RWPE2 (cell line): ENCODE results near the gene MAN1A1.

Experiments
- ATAC-seq: fragments of 200-7000 bp; cut with Tn5 transposase; 3 replicates; pipeline ENCODE4 v1.9.1; 2021; ENCODE audit warnings: low read depth
- DNase-seq: peaks from one replicate; pipeline ENCODE4 v3.0.0-alpha.2; 2020; ENCODE audit warnings: low spot score
- H3K27ac ChIP-seq: fragments of 450-650 bp; 2 replicates; pipeline ENCODE4 v1.5.1; 2017; ENCODE audit warnings: mild to moderate bottlenecking; ENCODE audit not compliant: poor library complexity, severe bottlenecking
- H3K27me3 ChIP-seq: fragments of 250-450 bp; sonication (Bioruptor Pico); 2 replicates; pipeline ENCODE4 v1.5.1; 2021; ENCODE audit warnings: mild to moderate bottlenecking, moderate library complexity; ENCODE audit not compliant: insufficient read depth, poor library complexity, severe bottlenecking
- H3K36me3 ChIP-seq: fragments of 250-450 bp; sonication (Bioruptor Pico); 2 replicates; pipeline ENCODE4 v1.5.1; 2020; ENCODE audit warnings: low read depth, mild to moderate bottlenecking, moderate library complexity
- H3K4me1 ChIP-seq: fragments of 250-450 bp; sonication (Bioruptor Pico); 2 replicates; pipeline ENCODE4 v1.5.1; 2021; ENCODE audit warnings: mild to moderate bottlenecking, moderate library complexity; ENCODE audit not compliant: insufficient read depth, poor library complexity, severe bottlenecking
- H3K4me3 ChIP-seq: fragments of 250-450 bp; sonication (Bioruptor Pico); 2 replicates; pipeline ENCODE4 v1.5.1; 2021; ENCODE audit warnings: mild to moderate bottlenecking, moderate library complexity; ENCODE audit not compliant: severe bottlenecking
- H3K9me3 ChIP-seq: fragments of 250-450 bp; sonication (Bioruptor Pico); 2 replicates; pipeline ENCODE4 v1.5.1; 2021; ENCODE audit warnings: mild to moderate bottlenecking, moderate library complexity; ENCODE audit not compliant: severe bottlenecking
- CTCF ChIP-seq: fragments of 450-650 bp; IDR thresholded peaks from one replicate; pipeline ENCODE4 v1.5.1; 2017; ENCODE audit warnings: mild to moderate bottlenecking, moderate library complexity; ENCODE audit not compliant: poor library complexity, severe bottlenecking

The MAN1A1 gene

GRCh38 chr6:119318176-119318575 is 31.4 kb downstream of the MAN1A1 start:
- no peaks in the 10 kb centered on the region for H3K36me3 ChIP-seq
- no peak overlapping the region for H3K4me3 ChIP-seq
- H3K27ac ChIP-seq, result no peak overlapping the region
- ATAC-seq, result no peak
- no peaks in the 10 kb centered on the region for H3K4me1 ChIP-seq
- TF ChIP-seq CTCF, result no peak
- H3K9me3 ChIP-seq, result no peaks in the 10 kb centered on the region
- no peaks in the 10 kb centered on the region for H3K27me3 ChIP-seq
- DNase-seq, result no peak

- no peaks in the 10 kb centered on the region for H3K4me1 ChIP-seq
- no peaks in the 10 kb centered on the region for H3K27me3 ChIP-seq
- no peak for TF ChIP-seq CTCF
- no peak for DNase-seq
- H3K36me3 ChIP-seq, result no peaks in the 10 kb centered on the region
- no peaks in the 10 kb centered on the region for H3K9me3 ChIP-seq
- no peak overlapping the region for H3K4me3 ChIP-seq
- no peak for ATAC-seq
- H3K27ac ChIP-seq, result no peak overlapping the region
Observed at GRCh38 chr6:119317007-119317406, 32.6 kb downstream of the MAN1A1 start.

GRCh38 chr6:119314885-119315272 is 34.7 kb downstream of the MAN1A1 start:
- H3K4me1 ChIP-seq, result no peaks in the 10 kb centered on the region
- no peak overlapping the region for H3K27ac ChIP-seq
- H3K27me3 ChIP-seq, result no peaks in the 10 kb centered on the region
- no peaks in the 10 kb centered on the region for H3K36me3 ChIP-seq
- TF ChIP-seq CTCF, result no peak
- no peak overlapping the region for H3K4me3 ChIP-seq
- DNase-seq (no peak), ATAC-seq (no peak)
- no peaks in the 10 kb centered on the region for H3K9me3 ChIP-seq

GRCh38 chr6:119313937-119314884 is 35.4 kb downstream of the MAN1A1 start:
- no peaks in the 10 kb centered on the region for H3K36me3 ChIP-seq
- ATAC-seq (no peak), DNase-seq (no peak)

More at GRCh38 chr6:119313937-119314884, 35.4 kb downstream of the MAN1A1 start:
- Histone ChIP-seq H3K27ac (no peak overlapping the region), H3K4me3 (no peak overlapping the region), H3K9me3 (no peaks in the 10 kb centered on the region), H3K4me1 (no peaks in the 10 kb centered on the region), H3K27me3 (no peaks in the 10 kb centered on the region)
- no peak for TF ChIP-seq CTCF
